ENCODE measurements around the gene CYTH1.
A peak's percentile ranks its signal among the peaks of the same experiment; 100 is the strongest.

The CYTH1 gene

DNA sequence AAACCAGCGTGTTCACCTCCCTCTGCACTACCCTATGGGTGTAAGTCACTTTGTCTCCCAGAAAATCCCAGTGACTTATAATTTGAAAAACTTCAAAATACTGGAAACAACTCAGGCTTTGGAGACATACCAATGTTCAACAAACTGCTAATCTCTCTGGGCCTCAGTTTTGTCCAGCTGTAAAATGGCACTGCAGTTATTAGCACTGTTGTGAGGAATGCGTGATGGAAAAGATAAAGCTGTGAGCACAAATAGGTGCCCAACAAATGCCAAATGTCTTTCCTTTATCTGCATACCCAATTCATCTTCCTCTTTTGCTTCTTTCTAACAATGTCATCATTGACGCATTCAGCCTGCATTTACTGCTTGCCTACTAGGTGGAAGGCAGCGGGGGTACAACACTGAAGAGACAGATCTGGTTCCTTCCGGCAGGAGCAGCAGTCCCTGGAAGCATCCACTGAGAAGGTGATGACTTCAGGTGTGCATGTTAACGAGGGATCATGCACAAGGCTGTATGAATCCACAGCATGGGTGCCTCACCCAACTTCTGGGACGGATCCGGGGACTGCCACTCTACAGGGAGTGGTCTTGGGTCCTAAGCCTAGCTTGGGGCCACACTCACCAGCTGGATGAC lies 63.4 kb downstream of the CYTH1 start:
- TF ChIP-seq TEAD4 (IDR thresholded peaks at IDR 0.05), result no peak
- no peak for TF ChIP-seq TAF1 (IDR thresholded peaks at IDR 0.05; ENCODE audit: low read depth)
- TF ChIP-seq TCF12 (IDR thresholded peaks at IDR 0.05; ENCODE audit: low read depth), result no peak
- TF ChIP-seq CREB1 (IDR thresholded peaks at IDR 0.05; ENCODE audit: low read depth), result no peak
- no peak for TF ChIP-seq EP300 (IDR thresholded peaks at IDR 0.05; ENCODE audit: borderline replicate concordance)
- TF ChIP-seq, protein P1, sequence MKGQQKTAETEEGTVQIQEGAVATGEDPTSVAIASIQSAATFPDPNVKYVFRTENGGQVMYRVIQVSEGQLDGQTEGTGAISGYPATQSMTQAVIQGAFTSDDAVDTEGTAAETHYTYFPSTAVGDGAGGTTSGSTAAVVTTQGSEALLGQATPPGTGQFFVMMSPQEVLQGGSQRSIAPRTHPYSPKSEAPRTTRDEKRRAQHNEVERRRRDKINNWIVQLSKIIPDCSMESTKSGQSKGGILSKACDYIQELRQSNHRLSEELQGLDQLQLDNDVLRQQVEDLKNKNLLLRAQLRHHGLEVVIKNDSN (IDR thresholded peaks at IDR 0.05), result no peak
- no peak for TF ChIP-seq NFIC (IDR thresholded peaks at IDR 0.05)
- no peak for TF ChIP-seq EGR1 (IDR thresholded peaks at IDR 0.05)
- no peak for TF ChIP-seq FOXM1 (IDR thresholded peaks at IDR 0.05; ENCODE audit: borderline replicate concordance, low read depth)
- no peak for TF ChIP-seq ZBTB7A (IDR thresholded peaks at IDR 0.05; ENCODE audit: low read depth)

DNA sequence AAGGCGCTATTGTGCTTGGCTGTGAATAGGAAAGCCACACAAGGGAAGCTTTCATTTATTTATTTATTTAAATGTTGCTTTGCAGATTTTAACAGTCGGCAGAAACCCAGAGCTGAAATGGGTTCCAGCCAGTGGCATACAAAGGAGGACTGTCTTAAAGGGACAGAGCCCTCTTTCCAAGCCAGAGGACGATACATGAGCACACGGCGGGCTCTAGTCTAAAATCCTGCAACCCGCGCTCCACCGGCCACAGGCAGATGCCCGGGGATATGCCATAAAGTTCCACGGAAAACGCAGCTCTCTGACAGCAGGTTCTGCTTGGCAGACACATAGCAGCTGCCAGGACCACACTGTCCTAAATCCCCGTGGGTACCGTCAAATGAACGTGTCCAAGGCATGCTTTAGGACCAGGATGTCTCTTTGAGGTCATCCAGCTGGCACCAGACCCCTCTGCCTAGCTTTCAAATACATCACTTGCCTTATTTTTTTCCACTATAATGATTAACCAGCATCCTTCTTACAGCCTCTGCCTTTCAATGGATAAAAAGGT lies 64.6 kb downstream of the CYTH1 start:
- TF ChIP-seq EGR1 (IDR thresholded peaks at IDR 0.05) (no peak), TAF1 (IDR thresholded peaks at IDR 0.05; ENCODE audit: low read depth) (no peak), RAD21 (IDR thresholded peaks at IDR 0.05; ENCODE audit: low read depth) (no peak)

DNA sequence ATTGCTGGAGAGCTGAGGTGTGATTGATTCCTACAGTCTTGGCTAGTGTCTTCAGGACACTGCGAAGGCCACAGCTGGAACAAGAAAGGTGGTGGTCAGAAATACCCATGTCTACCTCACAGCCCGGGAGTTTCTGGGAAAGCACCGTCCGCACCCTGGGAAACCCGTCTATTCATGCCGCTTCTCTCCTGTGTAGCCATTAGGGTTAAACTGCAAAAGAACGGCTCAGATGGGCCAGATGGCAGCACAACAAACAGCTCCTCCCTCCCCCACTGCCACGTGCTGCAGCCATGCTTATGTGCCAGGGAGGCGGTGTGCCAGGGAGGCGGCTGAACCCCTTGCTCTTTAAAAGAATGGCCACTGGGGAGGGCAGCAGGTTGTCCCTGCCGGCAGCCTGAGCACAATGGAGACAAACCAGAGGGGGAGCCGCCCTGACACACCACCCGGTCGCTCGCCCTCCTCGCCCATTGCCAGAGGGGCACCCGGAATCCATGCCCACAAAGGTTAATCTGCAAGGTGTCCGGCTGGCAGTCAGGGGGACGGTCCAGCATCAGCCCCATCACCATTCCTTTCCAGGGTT lies 65.2 kb downstream of the CYTH1 start:
- TF ChIP-seq YY1 (IDR thresholded peaks at IDR 0.05; ENCODE audit: low read depth) (no peak), TEAD4 (IDR thresholded peaks at IDR 0.05) (no peak), EP300 (IDR thresholded peaks at IDR 0.05; ENCODE audit: borderline replicate concordance) (no peak), TCF12 (IDR thresholded peaks at IDR 0.05; ENCODE audit: low read depth) (no peak), TAF1 (IDR thresholded peaks at IDR 0.05; ENCODE audit: low read depth) (no peak)
- TF ChIP-seq, protein P2, sequence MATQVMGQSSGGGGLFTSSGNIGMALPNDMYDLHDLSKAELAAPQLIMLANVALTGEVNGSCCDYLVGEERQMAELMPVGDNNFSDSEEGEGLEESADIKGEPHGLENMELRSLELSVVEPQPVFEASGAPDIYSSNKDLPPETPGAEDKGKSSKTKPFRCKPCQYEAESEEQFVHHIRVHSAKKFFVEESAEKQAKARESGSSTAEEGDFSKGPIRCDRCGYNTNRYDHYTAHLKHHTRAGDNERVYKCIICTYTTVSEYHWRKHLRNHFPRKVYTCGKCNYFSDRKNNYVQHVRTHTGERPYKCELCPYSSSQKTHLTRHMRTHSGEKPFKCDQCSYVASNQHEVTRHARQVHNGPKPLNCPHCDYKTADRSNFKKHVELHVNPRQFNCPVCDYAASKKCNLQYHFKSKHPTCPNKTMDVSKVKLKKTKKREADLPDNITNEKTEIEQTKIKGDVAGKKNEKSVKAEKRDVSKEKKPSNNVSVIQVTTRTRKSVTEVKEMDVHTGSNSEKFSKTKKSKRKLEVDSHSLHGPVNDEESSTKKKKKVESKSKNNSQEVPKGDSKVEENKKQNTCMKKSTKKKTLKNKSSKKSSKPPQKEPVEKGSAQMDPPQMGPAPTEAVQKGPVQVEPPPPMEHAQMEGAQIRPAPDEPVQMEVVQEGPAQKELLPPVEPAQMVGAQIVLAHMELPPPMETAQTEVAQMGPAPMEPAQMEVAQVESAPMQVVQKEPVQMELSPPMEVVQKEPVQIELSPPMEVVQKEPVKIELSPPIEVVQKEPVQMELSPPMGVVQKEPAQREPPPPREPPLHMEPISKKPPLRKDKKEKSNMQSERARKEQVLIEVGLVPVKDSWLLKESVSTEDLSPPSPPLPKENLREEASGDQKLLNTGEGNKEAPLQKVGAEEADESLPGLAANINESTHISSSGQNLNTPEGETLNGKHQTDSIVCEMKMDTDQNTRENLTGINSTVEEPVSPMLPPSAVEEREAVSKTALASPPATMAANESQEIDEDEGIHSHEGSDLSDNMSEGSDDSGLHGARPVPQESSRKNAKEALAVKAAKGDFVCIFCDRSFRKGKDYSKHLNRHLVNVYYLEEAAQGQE (IDR thresholded peaks at IDR 0.05; ENCODE audit: low read depth), result no peak
- TF ChIP-seq, protein P3, sequence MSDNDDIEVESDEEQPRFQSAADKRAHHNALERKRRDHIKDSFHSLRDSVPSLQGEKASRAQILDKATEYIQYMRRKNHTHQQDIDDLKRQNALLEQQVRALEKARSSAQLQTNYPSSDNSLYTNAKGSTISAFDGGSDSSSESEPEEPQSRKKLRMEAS (IDR thresholded peaks at IDR 0.05), result peak; percentile 97
- TF ChIP-seq, protein P1 (IDR thresholded peaks at IDR 0.05), result peak; percentile 79

DNA sequence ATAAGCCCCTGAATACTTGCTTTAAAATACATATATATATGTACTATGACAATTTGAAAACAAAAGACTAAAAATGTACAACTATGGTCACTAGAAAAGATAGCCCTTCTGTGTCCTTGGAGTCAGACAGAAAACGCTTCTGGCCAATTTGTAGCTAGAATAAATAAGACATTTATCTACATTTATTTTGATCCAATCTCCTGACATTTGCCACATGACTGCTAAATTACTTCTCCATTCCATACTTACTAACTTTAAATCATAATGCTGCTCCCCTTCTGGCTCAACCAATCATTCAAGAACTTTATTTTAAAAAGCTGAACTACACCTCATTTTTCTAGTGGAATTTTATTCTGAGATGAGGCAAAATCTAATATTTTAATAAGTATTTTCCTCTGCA lies 65.8 kb downstream of the CYTH1 start:
- TF ChIP-seq EGR1 (IDR thresholded peaks at IDR 0.05), result no peak
- no peak for TF ChIP-seq TCF12 (IDR thresholded peaks at IDR 0.05; ENCODE audit: low read depth)
- TF ChIP-seq RAD21 (IDR thresholded peaks at IDR 0.05; ENCODE audit: low read depth), result no peak
- TF ChIP-seq CREB1 (IDR thresholded peaks at IDR 0.05; ENCODE audit: low read depth), result no peak
- no peak for TF ChIP-seq YY1 (IDR thresholded peaks at IDR 0.05; ENCODE audit: low read depth)
- TF ChIP-seq, protein P1 (IDR thresholded peaks at IDR 0.05), result no peak
- TF ChIP-seq FOXM1 (IDR thresholded peaks at IDR 0.05; ENCODE audit: borderline replicate concordance, low read depth), result no peak
- no peak for TF ChIP-seq EP300 (IDR thresholded peaks at IDR 0.05; ENCODE audit: borderline replicate concordance)
- TF ChIP-seq CEBPB (IDR thresholded peaks at IDR 0.05), result no peak
- TF ChIP-seq, protein P2 (IDR thresholded peaks at IDR 0.05; ENCODE audit: low read depth), result no peak
- TF ChIP-seq, protein P3 (IDR thresholded peaks at IDR 0.05), result no peak
- no peak for TF ChIP-seq ZBTB7A (IDR thresholded peaks at IDR 0.05; ENCODE audit: low read depth)
- no peak for TF ChIP-seq TEAD4 (IDR thresholded peaks at IDR 0.05)
- TF ChIP-seq TAF1 (IDR thresholded peaks at IDR 0.05; ENCODE audit: low read depth), result no peak

DNA sequence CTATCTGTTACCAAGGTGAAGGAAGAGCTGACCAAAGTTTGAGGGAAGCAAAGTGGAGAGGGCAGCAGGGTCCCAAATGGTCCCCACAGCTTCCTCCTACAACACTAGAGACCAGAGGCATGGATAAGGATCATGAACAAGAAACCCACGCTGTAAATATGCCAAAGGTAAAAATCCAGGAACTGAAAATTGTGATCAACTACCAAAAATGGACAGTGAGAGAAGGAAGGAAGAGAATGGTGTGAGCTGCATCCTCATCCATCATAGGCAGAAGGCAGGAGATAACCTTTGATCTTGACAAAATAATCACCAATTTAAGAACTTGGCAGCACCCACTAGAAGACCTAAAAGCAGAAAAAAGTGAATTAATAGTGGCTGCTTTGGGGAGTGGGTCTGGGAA lies 66.2 kb downstream of the CYTH1 start:
- no peak for TF ChIP-seq EGR1 (IDR thresholded peaks at IDR 0.05)
- TF ChIP-seq, protein P2 (IDR thresholded peaks at IDR 0.05; ENCODE audit: low read depth), result no peak
- no peak for TF ChIP-seq FOXM1 (IDR thresholded peaks at IDR 0.05; ENCODE audit: borderline replicate concordance, low read depth)

Measured in Ishikawa (cell line).